Adrenal gland (tissue), 12 donors: Measurements from ENCODE around the gene ZNF774. TPM values are rescaled to one million over a fixed set of nuclear protein-coding genes. Genes with fewer than 3 reads are reported as not detected.

Experiments
- DNase-seq, 7 donors: peaks; one replicate each; pipeline ENCODE4 v3.0.0-alpha.2; 2019 to 2020
- H3K27ac ChIP-seq, 5 donors: fragments of 200-600 bp; sonication (generic) in 4 of 5; 1 replicate in 3 of 5; 2 replicates in 2 of 5; pipeline versions ENCODE4 v1.5.1 to v1.8.0; 2016 to 2020; ENCODE audit warnings: mild to moderate bottlenecking in 1 of 5
- H3K27me3 ChIP-seq: fragments of 200-600 bp; 2 replicates; pipeline ENCODE4 v1.8.0; 2021
- H3K36me3 ChIP-seq, 2 donors: fragments of 200-600 bp; replicated peaks in 1 of 2; 1 replicate in 1 of 2; 2 replicates in 1 of 2; pipeline versions ENCODE4 v1.5.1 to v1.8.0; 2018 to 2022
- H3K4me1 ChIP-seq, 2 donors: fragments of 200-600 bp; replicated peaks in 1 of 2; 1 replicate in 1 of 2; 2 replicates in 1 of 2; pipeline versions ENCODE4 v1.5.1 to v1.8.0; 2018 to 2021
- H3K4me3 ChIP-seq, 4 donors: fragments of 200-600 bp; sonication (generic) in 3 of 4; one replicate each; pipeline ENCODE4 v1.5.1; 2016 to 2018
- H3K9me3 ChIP-seq, 3 donors: fragments of 200-600 bp; sonication (generic) in 1 of 3; replicated peaks in 1 of 3; 1 replicate in 2 of 3; 2 replicates in 1 of 3; pipeline versions ENCODE4 v1.5.1 to v1.8.0; 2016 to 2021
- CTCF ChIP-seq, 6 experiments: fragments of 450-650 bp in 4 of 6; fragments of 200-600 bp in 2 of 6; sonication (generic) in 1 of 6; IDR thresholded peaks; 1 replicate in 5 of 6; 2 replicates in 1 of 6; pipeline versions ENCODE4 v1.5.1 to v1.8.0; 2016 to 2021; ENCODE audit warnings: antibody characterized with exemption in 6 of 6, mild to moderate bottlenecking in 2 of 6, moderate library complexity in 1 of 6
- POLR2A ChIP-seq, 2 donors: fragments of 450-650 bp; IDR thresholded peaks; one replicate each; pipeline ENCODE4 v1.6.1; 2017; ENCODE audit warnings: antibody characterized with exemption in 2 of 2, mild to moderate bottlenecking in 2 of 2, moderate library complexity in 1 of 2
- whole genome bisulfite sequencing, 4 donors: extraction: QIAGEN DNeasy Blood & Tissue Kit in 2 of 4; methylation state at CpG; one replicate each; pipeline versions ENCODE4 v1.1.5 to v1.1.7; 2013 to 2017; 5-methylcytosine and 5-hydroxymethylcytosine counted together
- intact Hi-C, 2 donors: fragments of 100-400 bp; cut with DNase I; formaldehyde crosslinking; loops; one replicate each; pipeline versions ENCODE4 v1.14.1 to v1.15.0; 2022 to 2023
- polyA plus RNA-seq, 3 donors: library from polyadenylated mRNA; stranded (reverse); fragments of 200-250 nt in 2 of 3; fragments of 350-450 nt in 1 of 3; fragmentation: Illumina TruSeq in 1 of 3; extraction: RNeasy Lipid Tissue Mini Kit (QIAGEN cat#74804) in 1 of 3; gene quantifications; one replicate each; pipeline ENCODE4 v1.2.3, GENCODE V29; 2013 to 2014
- total RNA-seq, 9 donors: library from RNA; depleted of rRNA in 4 of 9; stranded (reverse); fragments of >200 nt in 4 of 9; fragments of 120-200 nt in 1 of 9; fragmentation: NEBNext Ultra II Directional in 1 of 9; extraction: Animal tissue kit (Norgen Biotek cat#: 25700) in 1 of 9; gene quantifications; one replicate each; pipeline versions ENCODE4 v1.1.0 to v1.2.4, GENCODE V29; 2013 to 2023
- donor health status: healthy with polysubstance abuse.
- donor health status: Bipolar disorder and iron deficiency.
- donor health status: DM: yes; HTN: yes; CAD: no.
- donor health status: DM: no; HTN: no; CAD: no.
- donor health status: DM: no; HTN: no; CAD: no.
- donor health status: DM: yes; HTN: yes; CAD: no.

The ZNF774 gene
- total and polyA plus RNA-seq, 12 donors: 1.0 to 21.4 (median 6.0) TPM

- H3K36me3 ChIP-seq: no peaks in the 10 kb centered on the region
- no peak for DNase-seq
- TF ChIP-seq CTCF (IDR thresholded peaks at IDR 0.05) (no peak), POLR2A (IDR thresholded peaks at IDR 0.05) (no peak)
- no peaks in the 10 kb centered on the region for H3K27me3 ChIP-seq
- H3K9me3 ChIP-seq: no peaks in the 10 kb centered on the region
- 19 to 30% (median 23%) methylated on average over 3 of the region's 3 CpGs for WGBS, 4 donors
- intact Hi-C loops: no loop called here
- peak overlapping the region in 4 of 5 donors; percentile 6 to 60 (median 27) for H3K27ac ChIP-seq
- peaks cover 9 to 22% of the 10 kb centered on the region in 2 donors for H3K4me1 ChIP-seq
- no peak overlapping the region for H3K4me3 ChIP-seq
Measured at GRCh38 chr15:90367576-90367975, 15.5 kb downstream of the ZNF774 start.

- no peaks in the 10 kb centered on the region for H3K27me3 ChIP-seq
- no peak overlapping the region for H3K27ac ChIP-seq
- no peak for DNase-seq
- TF ChIP-seq CTCF (IDR thresholded peaks at IDR 0.05) (no peak), POLR2A (IDR thresholded peaks at IDR 0.05) (no peak)
- peaks cover 0 to 6% (median 0%) of the 10 kb centered on the region in 3 donors for H3K9me3 ChIP-seq
- H3K4me3 ChIP-seq: no peak overlapping the region
- intact Hi-C loops: loop anchor here in 1 of 2 donors (10.0 kb wide), 1 partner anchor 50 kb away; no protein-coding TSS in a partner anchor
- H3K4me1 ChIP-seq: peaks cover 0 to 2% of the 10 kb centered on the region in 2 donors
- H3K36me3 ChIP-seq: no peaks in the 10 kb centered on the region
- 93 to 97% (median 96%) methylated on average over 7 of the region's 7 CpGs for WGBS, 4 donors
Measured at GRCh38 chr15:90375071-90375470, 23.0 kb downstream of the ZNF774 start.

GRCh38 chr15:90376789-90377188, 24.7 kb downstream of the ZNF774 start:
- no peak overlapping the region for H3K27ac ChIP-seq
- H3K36me3 ChIP-seq: no peaks in the 10 kb centered on the region
- TF ChIP-seq CTCF (IDR thresholded peaks at IDR 0.05) (no peak), POLR2A (IDR thresholded peaks at IDR 0.05) (no peak)
- H3K4me3 ChIP-seq: no peak overlapping the region
- H3K9me3 ChIP-seq: peaks cover 0 to 6% (median 0%) of the 10 kb centered on the region in 3 donors
- H3K27me3 ChIP-seq: no peaks in the 10 kb centered on the region
- peak in 1 of 7 donors; percentile 45 for DNase-seq
- intact Hi-C loops: loop anchor here in 1 of 2 donors (10.0 kb wide), 1 partner anchor 52 kb away; no protein-coding TSS in a partner anchor
- H3K4me1 ChIP-seq: no peaks in the 10 kb centered on the region
- 56 to 82% (median 66%) methylated on average over 6 of the region's 6 CpGs for WGBS, 4 donors

GRCh38 chr15:90379263-90379662, 27.2 kb downstream of the ZNF774 start:
- Histone ChIP-seq H3K27ac (no peak overlapping the region), H3K4me3 (no peak overlapping the region), H3K9me3 (peaks cover 0 to 6% (median 0%) of the 10 kb centered on the region in 3 donors), H3K36me3 (no peaks in the 10 kb centered on the region), H3K27me3 (no peaks in the 10 kb centered on the region), H3K4me1 (no peaks in the 10 kb centered on the region)
- peak in 1 of 7 donors; percentile 31 for DNase-seq
- WGBS, 4 donors: 72 to 97% (median 82%) methylated on average over 3 of the region's 3 CpGs
- intact Hi-C loops: loop anchor here in 1 of 2 donors (10.0 kb wide), 1 partner anchor 54 kb away; no protein-coding TSS in a partner anchor
- TF ChIP-seq CTCF (IDR thresholded peaks at IDR 0.05): no peak
- TF ChIP-seq POLR2A (IDR thresholded peaks at IDR 0.05): no peak
